Calu3 (cell line): Measurements from ENCODE around the gene ARHGAP15. TPM values are rescaled to one million over a fixed set of nuclear protein-coding genes. Genes with fewer than 3 reads are reported as not detected.

ENCODE experiments used
- BruUV-seq: library from RNA; stranded (reverse); fragments of 400-500 nt; replicated peaks from 2 replicates; lab custom pipeline; 2021; lab: Mats Ljungman, UMichigan
- CTCF ChIA-PET: fragments of 300-600 bp; sonication (Branson Sonifier 250); formaldehyde crosslinking; loops from one replicate; lab custom pipeline; 2022; ENCODE audit warnings: antibody characterized with exemption; lab: Charles Lee
- DNase-seq: peaks from one replicate; pipeline ENCODE4 v3.0.0; 2022
- H3K27ac Mint-ChIP-seq: one replicate; pipeline ENCODE4 v1.8.0; 2022; ENCODE audit warnings: mixed read lengths; ENCODE audit not compliant: unreplicated experiment
- H3K27me3 Mint-ChIP-seq: one replicate; pipeline ENCODE4 v1.8.0; 2022; ENCODE audit warnings: mixed read lengths; ENCODE audit not compliant: unreplicated experiment
- H3K36me3 Mint-ChIP-seq: one replicate; pipeline ENCODE4 v1.8.0; 2022; ENCODE audit warnings: mild to moderate bottlenecking, moderate library complexity, mixed read lengths; ENCODE audit not compliant: insufficient read depth, unreplicated experiment
- H3K4me1 Mint-ChIP-seq: one replicate; pipeline ENCODE4 v1.8.0; 2022; ENCODE audit warnings: mild to moderate bottlenecking, low read depth, mixed read lengths; ENCODE audit not compliant: unreplicated experiment
- H3K4me3 Mint-ChIP-seq: one replicate; pipeline ENCODE4 v1.8.0; 2022; ENCODE audit warnings: mild to moderate bottlenecking, low read depth, moderate library complexity, mixed read lengths; ENCODE audit not compliant: unreplicated experiment
- H3K9me3 Mint-ChIP-seq: one replicate; pipeline ENCODE4 v1.8.0; 2022; ENCODE audit warnings: low read depth, mixed read lengths; ENCODE audit not compliant: unreplicated experiment
- CTCF ChIP-seq: fragments of 200-600 bp; IDR thresholded peaks from one replicate; pipeline ENCODE4 v1.8.0; 2022; ENCODE audit warnings: antibody characterized with exemption; ENCODE audit not compliant: unreplicated experiment
- intact Hi-C: fragments of 100-400 bp; cut with micrococcal nuclease; formaldehyde crosslinking; loops from one replicate; pipeline ENCODE4 v1.10.0; 2022; ENCODE audit not compliant: unreplicated experiment
- total RNA-seq: library from RNA; stranded (reverse); gene quantifications from 2 replicates; pipeline ENCODE4 v1.2.3, GENCODE V29; 2022

ARHGAP15 gene
- total RNA-seq, 1 experiment from 2014 or later = not detected

- no peaks in the 10 kb centered on the region for H3K9me3 Mint-ChIP-seq
- no peaks in the 10 kb centered on the region for H3K36me3 Mint-ChIP-seq
- intact Hi-C loops = no loop called here
- no peak for TF ChIP-seq CTCF
- H3K27me3 Mint-ChIP-seq = no peaks in the 10 kb centered on the region
- H3K27ac Mint-ChIP-seq = no peak overlapping the region
- H3K4me3 Mint-ChIP-seq = no peak overlapping the region
- no peaks in the 10 kb centered on the region for H3K4me1 Mint-ChIP-seq
- no peak for DNase-seq
- BruUV-seq = no TSS peak
- CTCF ChIA-PET = interaction anchor here (0.6 kb wide), 1 partner anchor 29 kb away, joined by 6 read pairs; no protein-coding TSS in a partner anchor
Observed at GRCh38 chr2:143551971-143552650, 422.9 kb downstream of the ARHGAP15 start.

DNA sequence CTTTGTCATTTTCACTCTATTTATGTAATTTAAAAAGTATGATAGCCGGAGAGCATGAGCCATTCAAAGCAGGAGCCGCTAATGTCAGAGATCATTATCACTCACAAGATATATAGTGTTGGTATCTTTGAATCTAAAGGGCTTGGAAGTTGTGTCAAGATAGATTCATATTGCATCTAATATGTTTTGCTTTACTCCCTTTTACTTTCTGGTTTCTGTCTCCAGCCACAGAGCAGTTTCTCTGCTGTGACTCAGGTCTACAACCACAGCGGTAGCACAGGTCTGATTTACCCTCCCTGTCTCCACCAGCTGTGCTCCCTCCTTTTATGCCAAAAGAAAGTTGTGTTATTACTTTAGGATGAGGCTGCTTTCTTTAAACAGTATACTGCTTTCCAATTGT is 424.0 kb downstream of the ARHGAP15 start:
- CTCF ChIA-PET = no interaction called here
- H3K9me3 Mint-ChIP-seq = no peaks in the 10 kb centered on the region
- no peak for DNase-seq
- no peak overlapping the region for H3K27ac Mint-ChIP-seq
- H3K27me3 Mint-ChIP-seq = no peaks in the 10 kb centered on the region
- no peak overlapping the region for H3K4me3 Mint-ChIP-seq
- intact Hi-C loops = no loop called here
- H3K36me3 Mint-ChIP-seq = no peaks in the 10 kb centered on the region
- H3K4me1 Mint-ChIP-seq = no peaks in the 10 kb centered on the region
- no TSS peak for BruUV-seq
- TF ChIP-seq CTCF = no peak

DNA sequence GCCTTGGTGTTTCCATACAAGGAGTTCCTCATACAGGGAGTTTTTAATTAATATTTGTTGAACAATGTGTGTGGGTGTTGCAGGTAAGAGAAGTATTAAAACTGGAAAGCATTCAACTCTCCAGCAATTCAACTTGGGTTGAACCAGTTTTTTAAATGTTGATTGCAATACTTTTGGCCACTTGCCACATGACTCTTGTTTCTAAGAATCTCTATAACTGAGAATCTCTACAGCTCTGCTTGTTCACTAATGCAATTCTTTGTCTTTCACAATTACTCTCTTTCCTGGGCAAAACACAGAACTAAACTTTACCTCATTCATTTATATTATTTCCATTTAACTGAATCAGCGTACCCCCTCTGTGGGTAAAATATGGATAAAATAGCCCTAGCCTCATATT is 429.4 kb downstream of the ARHGAP15 start:
- intact Hi-C loops = no loop called here
- no peak overlapping the region for H3K27ac Mint-ChIP-seq
- no peak overlapping the region for H3K4me3 Mint-ChIP-seq
- H3K4me1 Mint-ChIP-seq = no peaks in the 10 kb centered on the region
- no peaks in the 10 kb centered on the region for H3K9me3 Mint-ChIP-seq
- no peak for TF ChIP-seq CTCF
- no peak for DNase-seq
- no peaks in the 10 kb centered on the region for H3K27me3 Mint-ChIP-seq
- no peaks in the 10 kb centered on the region for H3K36me3 Mint-ChIP-seq
- BruUV-seq = no TSS peak
- CTCF ChIA-PET = interaction anchor here (0.5 kb wide), 1 partner anchor 47 kb away, joined by 3 read pairs; no protein-coding TSS in a partner anchor

DNA sequence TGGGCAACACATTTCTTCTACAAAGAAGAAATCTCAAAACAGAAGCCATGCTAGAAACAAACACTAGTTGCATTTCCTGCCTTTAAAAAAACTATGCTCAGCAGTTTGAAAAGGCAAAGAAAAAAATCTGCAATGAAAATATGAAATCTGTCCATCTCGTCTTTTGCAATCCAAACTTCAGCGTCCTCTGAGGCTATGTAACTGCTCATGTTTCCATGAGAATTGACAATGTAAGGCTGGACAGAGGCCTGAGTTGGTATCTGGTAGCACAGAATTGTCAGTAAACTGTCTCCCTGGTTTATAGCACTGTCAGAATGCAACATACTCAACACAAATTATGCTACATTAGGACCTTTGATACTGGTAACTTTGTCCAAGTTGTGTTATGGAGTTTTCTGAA is 429.9 kb downstream of the ARHGAP15 start:
- H3K9me3 Mint-ChIP-seq = no peaks in the 10 kb centered on the region
- CTCF ChIA-PET = no interaction called here
- no peak overlapping the region for H3K27ac Mint-ChIP-seq
- TF ChIP-seq CTCF = no peak
- BruUV-seq = no TSS peak
- no peaks in the 10 kb centered on the region for H3K4me1 Mint-ChIP-seq
- no peaks in the 10 kb centered on the region for H3K36me3 Mint-ChIP-seq
- intact Hi-C loops = no loop called here
- DNase-seq = no peak
- no peak overlapping the region for H3K4me3 Mint-ChIP-seq
- no peaks in the 10 kb centered on the region for H3K27me3 Mint-ChIP-seq
